Fibroblast of lung (primary cell): ENCODE data around the gene SLC9A1. TPM values are rescaled to one million over a fixed set of nuclear protein-coding genes. Genes with fewer than 3 reads are reported as not detected.

Experiments
- DNase-seq, 2 donors: peaks; one replicate each; pipeline versions ENCODE4 v3.0.0 to v3.0.0-alpha.2; 2010; ENCODE audit warnings: low read depth in 2 of 2
- H2AFZ ChIP-seq: 2 replicates; pipeline ENCODE4 v1.5.1; 2012; ENCODE audit warnings: low read length, control low read depth, inconsistent platforms
- H3K27ac ChIP-seq: 2 replicates; pipeline ENCODE4 v1.5.1; 2011; ENCODE audit warnings: low read length, control low read depth; ENCODE audit not compliant: insufficient read depth
- H3K27me3 ChIP-seq: 2 replicates; pipeline ENCODE4 v1.5.1; 2011; ENCODE audit warnings: mild to moderate bottlenecking, low read length; ENCODE audit not compliant: control insufficient read depth, insufficient read depth
- H3K36me3 ChIP-seq: 2 replicates; pipeline ENCODE4 v1.5.1; 2011; ENCODE audit warnings: low read length; ENCODE audit not compliant: control insufficient read depth, insufficient read depth
- H3K4me1 ChIP-seq: 2 replicates; pipeline ENCODE4 v1.5.1; 2011; ENCODE audit warnings: low read length; ENCODE audit not compliant: control insufficient read depth, insufficient read depth; ENCODE audit errors: extremely low read depth
- H3K4me2 ChIP-seq: 2 replicates; pipeline ENCODE4 v1.5.1; 2011; ENCODE audit warnings: low read length, control low read depth; ENCODE audit not compliant: insufficient read depth; ENCODE audit errors: extremely low read depth
- H3K4me3 ChIP-seq, 4 experiments: fragments of 200-600 bp in 1 of 4; sonication (generic) in 1 of 4; replicated peaks in 1 of 4; 2 replicates each; pipeline ENCODE4 v1.5.1; 2011 to 2016; ENCODE audit warnings: low read length in 4 of 4, low read depth in 3 of 4, mild to moderate bottlenecking in 3 of 4, control low read depth in 2 of 4, inconsistent platforms in 1 of 4, mixed read lengths in 1 of 4; ENCODE audit not compliant: insufficient read depth in 1 of 4; ENCODE audit errors: control extremely low read depth in 1 of 4
- H3K79me2 ChIP-seq: 2 replicates; pipeline ENCODE4 v1.5.1; 2012; ENCODE audit warnings: mild to moderate bottlenecking, low read length, inconsistent platforms; ENCODE audit not compliant: control insufficient read depth, insufficient read depth
- H3K9ac ChIP-seq: 2 replicates; pipeline ENCODE4 v1.5.1; 2011; ENCODE audit warnings: mild to moderate bottlenecking, low read length, control low read depth; ENCODE audit not compliant: insufficient read depth
- H3K9me3 ChIP-seq: 2 replicates; pipeline ENCODE4 v1.5.1; 2012; ENCODE audit warnings: low read depth, low read length; ENCODE audit not compliant: control insufficient read depth, insufficient read depth
- H4K20me1 ChIP-seq: 2 replicates; pipeline ENCODE4 v1.5.1; 2011; ENCODE audit warnings: low read length; ENCODE audit not compliant: control insufficient read depth, insufficient read depth; ENCODE audit errors: extremely low read depth
- EZH2 ChIP-seq: IDR thresholded peaks from 2 replicates; pipeline ENCODE4 v1.5.1; 2012; ENCODE audit warnings: low read length, control low read depth, mild to moderate bottlenecking; ENCODE audit errors: missing control alignments
- polyA plus RNA-seq, 2 donors: library from polyadenylated mRNA; depleted of rRNA in 1 of 2; stranded (reverse) in 1 of 2; unstranded in 1 of 2; fragments of >200 nt; gene quantifications; 2 replicates each; pipeline ENCODE4 v1.2.1, GENCODE V29; 2011 to 2012; ENCODE audit warnings: missing spikeins in 1 of 2
- total RNA-seq: library from RNA; depleted of rRNA; stranded (reverse); fragments of >200 nt; gene quantifications from 2 replicates; pipeline ENCODE4 v1.2.1, GENCODE V29; 2014
- TF ChIP-seq, protein P1 (sequence below), 2 donors: IDR thresholded peaks in 1 of 2; conservative IDR thresholded peaks in 1 of 2; 1 replicate in 1 of 2; 2 replicates in 1 of 2; pipeline ENCODE4 v1.5.1; 2011 to 2012; ENCODE audit warnings: low read length in 2 of 2, control low read depth in 1 of 2, inconsistent platforms in 1 of 2, low read depth in 1 of 2, mild to moderate bottlenecking in 1 of 2

Gene SLC9A1
- total and polyA plus RNA-seq, 2 donors (not counting 1 experiment from before 2014, with no cell fraction given), result 4.9 to 10.4 TPM

GRCh38 chr1:27102134-27102706, 52.7 kb downstream of the SLC9A1 start:
- Histone ChIP-seq H3K4me3 (no peak overlapping the region), H2AFZ (no peak overlapping the region), H3K4me1 (peaks cover 21% of the 10 kb centered on the region), H3K27ac (no peak overlapping the region), H3K27me3 (no peaks in the 10 kb centered on the region), H3K9ac (no peak overlapping the region), H4K20me1 (no peaks in the 10 kb centered on the region), H3K9me3 (no peaks in the 10 kb centered on the region), H3K4me2 (no peak overlapping the region), H3K36me3 (peaks cover 8% of the 10 kb centered on the region), H3K79me2 (no peaks in the 10 kb centered on the region)
- TF ChIP-seq EZH2, result no peak
- TF ChIP-seq, protein P1, sequence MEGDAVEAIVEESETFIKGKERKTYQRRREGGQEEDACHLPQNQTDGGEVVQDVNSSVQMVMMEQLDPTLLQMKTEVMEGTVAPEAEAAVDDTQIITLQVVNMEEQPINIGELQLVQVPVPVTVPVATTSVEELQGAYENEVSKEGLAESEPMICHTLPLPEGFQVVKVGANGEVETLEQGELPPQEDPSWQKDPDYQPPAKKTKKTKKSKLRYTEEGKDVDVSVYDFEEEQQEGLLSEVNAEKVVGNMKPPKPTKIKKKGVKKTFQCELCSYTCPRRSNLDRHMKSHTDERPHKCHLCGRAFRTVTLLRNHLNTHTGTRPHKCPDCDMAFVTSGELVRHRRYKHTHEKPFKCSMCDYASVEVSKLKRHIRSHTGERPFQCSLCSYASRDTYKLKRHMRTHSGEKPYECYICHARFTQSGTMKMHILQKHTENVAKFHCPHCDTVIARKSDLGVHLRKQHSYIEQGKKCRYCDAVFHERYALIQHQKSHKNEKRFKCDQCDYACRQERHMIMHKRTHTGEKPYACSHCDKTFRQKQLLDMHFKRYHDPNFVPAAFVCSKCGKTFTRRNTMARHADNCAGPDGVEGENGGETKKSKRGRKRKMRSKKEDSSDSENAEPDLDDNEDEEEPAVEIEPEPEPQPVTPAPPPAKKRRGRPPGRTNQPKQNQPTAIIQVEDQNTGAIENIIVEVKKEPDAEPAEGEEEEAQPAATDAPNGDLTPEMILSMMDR (conservative IDR thresholded peaks at IDR 0.05 in 1 of 2, IDR thresholded peaks at IDR 0.05 in 1 of 2; ENCODE audit: low read depth in 1 of 2, low read length in 2 of 2), result no peak
- no peak for DNase-seq

DNA sequence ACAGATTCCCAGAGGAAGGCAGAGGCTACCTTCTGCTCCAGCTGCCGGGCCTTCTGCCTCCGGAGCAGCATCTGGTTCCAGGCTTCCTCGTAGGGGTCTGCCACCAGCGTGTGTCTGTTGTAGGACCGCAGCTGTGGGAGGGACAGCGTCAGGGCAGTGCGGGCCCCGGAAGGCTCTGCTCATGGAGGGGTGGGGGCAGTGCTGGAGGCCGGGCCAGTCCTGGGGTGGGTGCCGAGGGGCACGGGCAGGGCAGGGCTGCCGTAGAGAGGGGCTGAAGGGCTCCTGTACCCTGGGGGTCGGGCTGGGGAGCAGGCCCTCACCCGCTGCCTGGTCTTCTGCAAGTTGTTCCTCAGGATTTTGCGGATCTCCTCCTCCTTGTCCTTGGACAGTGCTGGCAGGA, 53.2 kb downstream of the SLC9A1 start:
- H3K4me1 ChIP-seq, result peaks cover 21% of the 10 kb centered on the region
- H3K4me2 ChIP-seq, result no peak overlapping the region
- H3K36me3 ChIP-seq, result peaks cover 8% of the 10 kb centered on the region
- no peak overlapping the region for H3K9ac ChIP-seq
- H3K9me3 ChIP-seq, result no peaks in the 10 kb centered on the region
- no peak overlapping the region for H3K4me3 ChIP-seq
- no peaks in the 10 kb centered on the region for H4K20me1 ChIP-seq
- no peak for TF ChIP-seq EZH2
- TF ChIP-seq, protein P1 (conservative IDR thresholded peaks at IDR 0.05 in 1 of 2, IDR thresholded peaks at IDR 0.05 in 1 of 2; ENCODE audit: low read depth in 1 of 2, low read length in 2 of 2), result no peak
- no peaks in the 10 kb centered on the region for H3K79me2 ChIP-seq
- no peak overlapping the region for H2AFZ ChIP-seq
- H3K27me3 ChIP-seq, result no peaks in the 10 kb centered on the region
- no peak overlapping the region for H3K27ac ChIP-seq
- no peak for DNase-seq

GRCh38 chr1:27101054-27101491, 53.9 kb downstream of the SLC9A1 start:
- no peak overlapping the region for H3K9ac ChIP-seq
- H3K4me3 ChIP-seq, result no peak overlapping the region
- H3K4me1 ChIP-seq, result peaks cover 21% of the 10 kb centered on the region
- H3K79me2 ChIP-seq, result no peaks in the 10 kb centered on the region
- H3K9me3 ChIP-seq, result no peaks in the 10 kb centered on the region
- TF ChIP-seq, protein P1 (conservative IDR thresholded peaks at IDR 0.05 in 1 of 2, IDR thresholded peaks at IDR 0.05 in 1 of 2; ENCODE audit: low read depth in 1 of 2, low read length in 2 of 2), result no peak
- TF ChIP-seq EZH2, result no peak
- H2AFZ ChIP-seq, result no peak overlapping the region
- H4K20me1 ChIP-seq, result no peaks in the 10 kb centered on the region
- no peak overlapping the region for H3K27ac ChIP-seq
- DNase-seq, result no peak
- H3K36me3 ChIP-seq, result peaks cover 6% of the 10 kb centered on the region
- no peaks in the 10 kb centered on the region for H3K27me3 ChIP-seq
- no peak overlapping the region for H3K4me2 ChIP-seq
